Small intestine (tissue), 7 donors: ENCODE results near the gene CFAP298. TPM values are rescaled to one million over a fixed set of nuclear protein-coding genes. Genes with fewer than 3 reads are reported as not detected.
"Not testable (repeated sequence)": the region's sequence is repeated elsewhere in the genome, so short reads cannot be mapped to it uniquely, and the experiment has no call there.

Experiments
- DNase-seq, 2 donors: peaks; one replicate each; pipeline versions ENCODE4 v3.0.0 to v3.0.0-alpha.2; 2013
- FAIRE-seq: peaks from 2 replicates; lab custom pipeline; 2012; peaks lifted over from hg19 to GRCh38; lab: Jason Lieb, UNC
- H3K27ac ChIP-seq, 3 donors: one replicate each; pipeline ENCODE4 v1.5.1; 2013; ENCODE audit warnings: low read length in 2 of 3, mild to moderate bottlenecking in 2 of 3, control low read depth in 1 of 3, inconsistent platforms in 1 of 3, low read depth in 1 of 3, moderate library complexity in 1 of 3
- H3K27me3 ChIP-seq, 3 donors: one replicate each; pipeline ENCODE4 v1.6.1; 2013; ENCODE audit warnings: low read length in 3 of 3, inconsistent platforms in 1 of 3; ENCODE audit not compliant: control insufficient read depth in 3 of 3, insufficient read depth in 3 of 3
- H3K36me3 ChIP-seq, 3 donors: one replicate each; pipeline ENCODE4 v1.6.1; 2013; ENCODE audit warnings: low read length in 3 of 3, inconsistent platforms in 1 of 3, low read depth in 1 of 3, mild to moderate bottlenecking in 1 of 3, moderate library complexity in 1 of 3; ENCODE audit not compliant: control insufficient read depth in 3 of 3, insufficient read depth in 2 of 3
- H3K4me1 ChIP-seq, 3 donors: one replicate each; pipeline ENCODE4 v1.6.1; 2013; ENCODE audit warnings: low read length in 2 of 3, inconsistent platforms in 1 of 3, low read depth in 1 of 3, mild to moderate bottlenecking in 1 of 3, moderate library complexity in 1 of 3; ENCODE audit not compliant: control insufficient read depth in 3 of 3, insufficient read depth in 2 of 3
- H3K4me3 ChIP-seq, 3 donors: one replicate each; pipeline ENCODE4 v1.5.1; 2013; ENCODE audit warnings: low read length in 3 of 3, control low read depth in 1 of 3, inconsistent platforms in 1 of 3, low read depth in 1 of 3, mild to moderate bottlenecking in 1 of 3, moderate library complexity in 1 of 3
- H3K9me3 ChIP-seq, 2 donors: one replicate each; pipeline ENCODE4 v1.6.1; 2013; ENCODE audit warnings: low read depth in 1 of 2, low read length in 1 of 2; ENCODE audit not compliant: control insufficient read depth in 2 of 2, insufficient read depth in 1 of 2
- WGBS, 3 donors: extraction: QIAGEN DNeasy Blood & Tissue Kit; methylation state at CpG; one replicate each; pipeline ENCODE4 v1.1.7; 2013; 5-methylcytosine and 5-hydroxymethylcytosine counted together
- polyA plus RNA-seq, 4 donors: library from polyadenylated mRNA; stranded (reverse) in 3 of 4; unstranded in 1 of 4; fragments of 200-250 nt in 3 of 4; fragments of 120-200 nt in 1 of 4; gene quantifications; one replicate each; pipeline versions ENCODE4 v1.2.1 to v1.2.3, GENCODE V29; 2013
- donor health status: healthy with polysubstance abuse.
- donor health status: control.
- donor health status: control.
- donor health status: Bipolar disorder and iron deficiency.
- donor health status: healthy.

CFAP298 gene
- polyA plus RNA-seq, 4 donors, result 29.5 to 51.1 (median 37.2) TPM

DNA sequence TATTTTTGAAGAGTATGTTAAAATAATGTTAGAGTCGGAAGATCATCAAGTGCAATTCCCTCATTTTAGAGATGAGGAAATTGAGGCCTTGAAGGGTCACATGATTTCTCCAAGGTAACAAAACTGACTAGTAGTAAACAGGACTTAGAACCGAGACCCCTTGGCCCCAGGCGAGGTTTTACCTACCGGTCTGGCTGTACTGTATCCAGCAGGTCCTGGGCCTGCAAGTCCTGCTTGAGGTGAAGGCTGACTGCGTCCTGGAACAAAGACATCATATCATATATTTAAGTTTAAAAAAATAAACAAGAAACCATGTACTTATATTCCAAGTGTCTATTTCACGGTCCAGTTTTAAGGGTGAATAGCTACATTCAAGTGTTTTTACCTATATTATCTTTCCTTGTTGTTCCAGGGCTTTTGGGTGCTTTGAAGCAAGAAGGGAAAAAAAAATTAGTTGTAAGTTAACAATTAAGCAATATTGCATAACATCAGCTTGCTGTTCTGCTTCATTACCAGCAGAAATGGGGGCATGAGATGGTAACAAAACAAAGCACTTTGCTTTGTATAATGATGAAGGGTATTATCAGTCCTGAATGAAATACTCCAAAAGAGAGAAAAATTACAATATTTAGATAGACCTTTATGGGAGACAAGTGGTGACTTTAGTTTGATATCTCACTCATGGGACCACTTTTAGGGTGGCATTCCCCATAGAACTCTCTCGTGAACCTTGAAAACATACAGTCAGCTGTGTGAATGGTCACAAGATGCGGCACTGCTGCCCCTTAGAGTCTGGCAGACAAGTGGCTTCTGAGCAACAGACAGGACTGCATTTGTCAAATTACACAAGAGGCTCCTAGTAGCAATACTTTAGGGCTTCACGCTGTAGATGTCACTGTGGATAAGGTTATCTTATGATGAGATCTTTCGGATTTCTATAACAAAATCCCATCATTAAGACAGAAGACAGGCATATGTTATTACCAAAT, 29.8 kb upstream of the CFAP298 start:
- FAIRE-seq (no peak), DNase-seq (peak in 1 of 2 donors; percentile 45)
- WGBS, 3 donors, result 79 to 84% (median 81%) methylated on average over 10 of the region's 10 CpGs
- Histone ChIP-seq H3K4me1 (no peaks in the 10 kb centered on the region), H3K27ac (no peak overlapping the region), H3K9me3 (no peaks in the 10 kb centered on the region), H3K4me3 (no peak overlapping the region), H3K36me3 (peaks cover 7 to 31% (median 24%) of the 10 kb centered on the region in 3 donors), H3K27me3 (no peaks in the 10 kb centered on the region)

DNA sequence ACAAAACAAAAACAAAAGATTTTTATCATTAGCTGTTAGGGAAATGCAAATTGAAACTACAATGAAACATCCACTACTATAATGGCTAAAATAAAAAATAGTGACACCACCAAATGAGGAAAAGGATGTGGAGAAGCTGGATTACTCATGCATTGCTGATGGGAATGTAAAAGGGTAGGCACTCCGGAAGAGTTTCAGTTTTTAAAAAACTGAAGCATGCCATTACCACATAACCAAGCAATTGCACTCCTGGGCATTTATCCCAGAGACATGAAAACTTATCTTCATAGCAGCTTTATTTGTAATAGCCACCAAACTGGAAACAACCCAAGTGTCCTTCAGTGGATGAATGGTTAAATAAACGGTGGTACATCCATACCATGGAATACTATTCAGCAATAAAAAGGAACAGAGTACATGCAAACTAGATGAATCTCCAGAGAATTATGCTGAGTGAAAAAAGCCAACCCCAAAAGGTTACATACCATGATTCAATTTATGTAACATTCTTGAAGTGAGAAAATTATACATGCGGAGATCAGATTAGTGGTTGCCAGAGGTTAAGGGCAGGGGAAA, 14.5 kb upstream of the CFAP298 start:
- no peak for FAIRE-seq
- WGBS, 3 donors, result 93 to 95% (median 94%) methylated on average over 3 of the region's 3 CpGs
- Histone ChIP-seq H3K27ac (no peak overlapping the region), H3K27me3 (peaks cover 0 to 2% (median 1%) of the 10 kb centered on the region in 3 donors), H3K4me3 (no peak overlapping the region), H3K4me1 (no peaks in the 10 kb centered on the region), H3K9me3 (no peaks in the 10 kb centered on the region), H3K36me3 (peaks cover 2 to 14% (median 2%) of the 10 kb centered on the region in 3 donors)
- no peak for DNase-seq

DNA sequence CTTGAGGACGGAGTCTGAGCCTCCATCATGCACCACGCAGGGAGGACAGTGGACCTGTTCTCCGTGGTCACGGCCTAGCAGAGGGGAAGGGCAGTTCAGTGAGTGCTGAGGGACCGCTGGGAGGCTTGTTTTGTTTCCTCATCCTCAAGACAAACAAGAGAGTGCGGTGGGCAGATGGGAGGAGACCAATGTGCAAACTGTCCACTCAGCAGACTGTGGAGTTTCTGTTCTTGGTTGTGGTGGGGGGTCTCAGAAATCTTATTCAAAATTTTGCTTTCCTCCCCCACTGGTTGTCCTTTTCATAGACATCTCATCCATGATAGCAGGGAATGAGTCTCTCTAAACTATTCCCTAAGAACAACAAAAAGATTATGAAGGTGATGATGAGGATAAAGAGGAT, 6.0 kb upstream of the CFAP298 start:
- H3K9me3 ChIP-seq, H3K4me3 ChIP-seq, H3K27ac ChIP-seq, FAIRE-seq, DNase-seq, H3K27me3 ChIP-seq, H3K36me3 ChIP-seq, H3K4me1 ChIP-seq: not testable (repeated sequence)
- WGBS, 3 donors, result 73 to 75% (median 74%) methylated on average over 6 of the region's 6 CpGs

DNA sequence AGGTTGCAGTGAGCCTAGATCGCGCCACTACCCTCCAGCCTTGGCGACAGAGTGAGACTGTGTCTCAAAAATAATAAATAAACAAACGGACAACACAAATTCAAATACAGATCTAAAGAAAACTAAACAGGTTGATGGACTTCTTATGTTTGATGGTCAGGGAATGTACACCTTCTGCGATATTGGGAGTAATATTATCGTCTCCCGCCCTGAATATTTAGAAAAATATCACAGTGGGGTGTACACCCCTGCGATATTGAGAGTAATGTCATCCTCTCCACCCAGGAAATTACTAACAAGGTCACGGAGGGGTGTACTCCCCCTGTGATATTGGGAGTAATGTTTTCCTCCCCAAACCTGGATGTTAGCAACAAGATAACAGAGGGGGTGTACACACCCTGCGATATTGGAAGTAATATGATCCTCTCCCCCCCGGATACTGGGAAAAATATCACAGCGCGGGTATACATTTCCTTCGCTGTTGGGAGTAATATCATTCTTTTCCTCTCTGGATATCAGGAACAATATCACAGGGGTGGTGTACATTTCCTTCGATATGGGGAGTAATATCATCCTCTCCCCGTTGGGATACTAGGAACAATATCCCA, 1.4 kb upstream of the CFAP298 start:
- peak overlapping the region in 2 of 3 donors; percentile 71 to 98 for H3K4me3 ChIP-seq
- H3K9me3 ChIP-seq, result no peaks in the 10 kb centered on the region
- peaks cover 0 to 8% (median 0%) of the 10 kb centered on the region in 3 donors for H3K36me3 ChIP-seq
- FAIRE-seq (no peak), DNase-seq (no peak)
- H3K27me3 ChIP-seq, result peaks cover 0 to 2% (median 0%) of the 10 kb centered on the region in 3 donors
- 73 to 76% (median 74%) methylated on average over 16 of the region's 16 CpGs for WGBS, 3 donors
- no peaks in the 10 kb centered on the region for H3K4me1 ChIP-seq
- H3K27ac ChIP-seq, result peak overlapping the region in 1 of 3 donors; percentile 92

DNA sequence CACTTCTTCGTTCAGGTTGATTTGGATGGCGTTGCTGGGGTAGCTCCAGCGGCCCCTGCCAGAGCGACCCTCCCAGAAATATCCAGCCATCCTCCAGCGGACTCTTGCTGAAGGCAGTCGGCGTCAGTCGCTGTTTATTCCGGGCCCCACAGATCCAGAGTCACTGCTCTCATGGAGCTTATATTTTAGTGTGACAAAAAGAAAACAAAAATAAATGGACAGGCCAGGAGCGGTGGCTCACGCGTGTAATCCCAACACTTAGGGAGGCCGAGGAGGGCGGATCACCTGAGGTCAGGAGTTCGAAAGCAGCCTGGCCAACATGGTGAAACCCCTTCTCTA, 791 bp upstream of the CFAP298 start:
- 2 to 3% (median 3%) methylated on average over 15 of the region's 15 CpGs for WGBS, 3 donors
- Histone ChIP-seq H3K36me3 (peaks cover 0 to 8% (median 0%) of the 10 kb centered on the region in 3 donors), H3K27me3 (peaks cover 0 to 2% (median 0%) of the 10 kb centered on the region in 3 donors), H3K27ac (peak overlapping the region in 2 of 3 donors; percentile 92), H3K4me1 (no peaks in the 10 kb centered on the region), H3K4me3 (peak overlapping the region; percentile 71 to 98 (median 90)), H3K9me3 (no peaks in the 10 kb centered on the region)
- DNase-seq, result no peak
- FAIRE-seq, result no peak

DNA sequence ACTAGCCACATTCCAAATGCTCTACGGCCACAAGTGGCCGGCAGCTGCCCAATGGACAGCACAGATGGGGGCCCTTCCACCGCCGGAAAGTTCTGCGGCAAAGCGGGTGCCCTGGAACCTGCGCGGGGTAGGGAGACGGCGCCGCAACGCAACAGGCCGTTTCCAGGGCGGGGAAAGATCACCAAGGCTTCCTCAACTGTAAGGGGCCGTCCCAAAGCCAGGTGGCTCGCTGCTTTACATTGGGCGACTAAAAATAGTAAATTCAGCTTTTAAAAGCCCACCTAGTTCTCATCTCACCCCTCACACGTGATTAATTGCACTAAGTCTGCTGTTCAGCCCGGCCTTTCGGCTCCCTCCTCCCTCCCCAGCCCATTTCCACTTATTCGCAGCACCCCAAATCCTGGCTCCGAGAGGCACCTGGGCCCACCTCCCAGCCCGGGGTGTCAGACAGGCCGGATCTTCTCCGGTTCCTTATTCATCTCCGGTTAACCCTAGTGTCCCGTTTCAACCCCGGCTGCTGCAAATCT, 643 bp downstream of the CFAP298 start:
- Histone ChIP-seq H3K27me3 (peaks cover 0 to 2% (median 0%) of the 10 kb centered on the region in 3 donors), H3K9me3 (no peaks in the 10 kb centered on the region), H3K4me1 (no peaks in the 10 kb centered on the region), H3K4me3 (peak overlapping the region; percentile 71 to 98 (median 90)), H3K27ac (peak overlapping the region; percentile 56 to 92 (median 92)), H3K36me3 (peaks cover 0 to 11% (median 4%) of the 10 kb centered on the region in 3 donors)
- FAIRE-seq, result no peak
- DNase-seq, result peak; percentile 24 to 53
- 0% methylated on average over 28 of the region's 28 CpGs for WGBS, 3 donors

DNA sequence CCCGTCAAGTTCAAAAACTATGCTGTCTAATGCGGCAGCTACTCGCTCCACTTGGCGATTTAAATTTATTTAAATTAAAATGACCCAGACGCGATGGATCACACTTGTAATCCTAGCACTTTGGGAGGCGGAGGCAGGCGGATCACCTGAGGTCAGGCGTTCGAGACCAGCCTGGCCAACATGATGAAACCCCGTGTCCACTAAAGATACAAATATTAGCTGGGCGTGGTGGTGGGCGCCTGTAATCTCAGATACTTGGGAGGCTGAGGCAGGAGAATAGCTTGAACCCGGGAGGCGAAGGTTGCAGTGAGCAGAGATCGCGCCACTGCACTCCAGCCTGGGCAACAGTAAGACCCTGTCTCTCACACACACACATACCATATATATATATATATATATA, 1.2 kb downstream of the CFAP298 start:
- H3K36me3 ChIP-seq, result peaks cover 0 to 15% (median 4%) of the 10 kb centered on the region in 3 donors
- H3K9me3 ChIP-seq, FAIRE-seq, H3K27me3 ChIP-seq, DNase-seq, H3K4me1 ChIP-seq, H3K27ac ChIP-seq: not testable (repeated sequence)
- 63 to 73% (median 64%) methylated on average over 17 of the region's 17 CpGs for WGBS, 3 donors
- H3K4me3 ChIP-seq, result peak overlapping the region in 1 of 3 donors; percentile 71

DNA sequence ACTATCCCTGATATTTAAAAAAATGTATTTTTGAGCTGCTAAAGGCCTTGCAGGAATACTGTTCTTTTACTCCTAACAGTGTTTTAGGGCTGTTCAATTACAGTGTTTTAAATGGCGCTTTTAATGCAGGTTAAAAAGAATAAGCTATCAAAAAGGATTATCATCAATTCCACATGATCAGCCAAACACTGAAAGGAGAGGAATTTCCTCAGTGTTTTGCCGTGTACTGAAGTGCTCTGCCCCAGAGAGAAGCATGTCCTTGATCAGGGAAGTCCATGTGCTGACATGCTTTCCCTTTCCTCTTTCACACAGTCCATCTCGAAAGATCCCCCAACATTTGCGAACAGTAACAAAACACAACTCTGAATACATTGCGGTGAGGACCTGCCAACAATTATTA, 3.3 kb downstream of the CFAP298 start:
- FAIRE-seq, result no peak

More for the DNA sequence above, 3.3 kb downstream of the CFAP298 start:
- no peak for DNase-seq
- no peak overlapping the region for H3K27ac ChIP-seq
- H3K4me1 ChIP-seq, result no peaks in the 10 kb centered on the region
- WGBS, 3 donors, result 92 to 95% (median 93%) methylated on average over 5 of the region's 5 CpGs
- H3K9me3 ChIP-seq, result no peaks in the 10 kb centered on the region
- H3K27me3 ChIP-seq, result peaks cover 0 to 2% (median 0%) of the 10 kb centered on the region in 3 donors
- no peak overlapping the region for H3K4me3 ChIP-seq
- H3K36me3 ChIP-seq, result peaks cover 6 to 32% (median 6%) of the 10 kb centered on the region in 3 donors
